GM19395 (cell line): ENCODE results near the gene HSD3B7.
"Not testable (repeated sequence)": the region's sequence is repeated elsewhere in the genome, so short reads cannot be mapped to it uniquely, and the experiment has no call there.

ENCODE experiments used
- ATAC-seq: cut with Tn5 transposase; IDR thresholded peaks from one replicate; pipeline ENCODE4 v1.9.1; 2021; ENCODE audit warnings: mild to moderate bottlenecking, moderate library complexity; ENCODE audit not compliant: unreplicated experiment

HSD3B7 gene

DNA sequence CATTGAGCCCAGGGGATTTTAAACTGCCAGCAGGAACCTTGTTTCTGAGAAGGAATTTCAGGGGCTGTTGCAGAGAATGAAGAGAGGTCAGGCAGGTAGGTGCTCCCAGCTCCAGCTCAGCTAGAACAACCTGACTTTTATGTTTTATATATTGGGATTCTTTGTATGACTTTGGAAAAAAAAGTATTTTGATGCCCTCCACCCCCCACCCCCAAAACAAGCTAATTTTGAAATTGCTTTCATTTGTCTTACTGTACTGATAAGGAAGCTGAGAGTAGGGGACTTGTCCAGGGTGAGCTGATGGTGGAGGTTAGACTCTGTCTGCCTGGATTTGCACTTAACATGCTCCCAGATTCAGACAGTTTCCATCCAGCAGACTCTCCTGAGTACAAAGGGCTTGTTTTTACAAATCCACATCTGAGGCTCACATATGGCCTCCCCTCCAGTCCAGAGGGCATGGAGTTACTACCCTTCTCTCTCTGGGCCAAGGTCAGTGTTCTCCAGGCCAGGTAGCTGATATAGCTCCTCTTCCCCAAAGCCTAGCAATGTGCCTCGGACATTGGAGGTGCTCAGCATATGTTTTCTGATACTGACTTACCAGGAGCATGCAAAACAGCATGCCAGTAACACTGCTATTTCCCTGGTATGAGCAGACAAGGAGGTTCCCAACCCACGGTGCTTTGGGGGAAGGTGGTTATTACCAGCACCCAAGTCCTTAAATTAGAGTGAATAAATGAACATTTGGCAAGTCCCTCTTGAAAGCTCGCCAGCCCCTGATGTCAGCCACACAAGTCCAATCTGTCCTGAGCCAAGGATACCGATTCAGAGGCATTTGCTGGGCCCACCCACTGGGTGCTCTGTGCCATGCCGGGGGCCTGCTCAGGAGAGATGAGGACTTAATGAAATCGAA, 14.1 kb downstream of the HSD3B7 start:
- no peak for ATAC-seq

DNA sequence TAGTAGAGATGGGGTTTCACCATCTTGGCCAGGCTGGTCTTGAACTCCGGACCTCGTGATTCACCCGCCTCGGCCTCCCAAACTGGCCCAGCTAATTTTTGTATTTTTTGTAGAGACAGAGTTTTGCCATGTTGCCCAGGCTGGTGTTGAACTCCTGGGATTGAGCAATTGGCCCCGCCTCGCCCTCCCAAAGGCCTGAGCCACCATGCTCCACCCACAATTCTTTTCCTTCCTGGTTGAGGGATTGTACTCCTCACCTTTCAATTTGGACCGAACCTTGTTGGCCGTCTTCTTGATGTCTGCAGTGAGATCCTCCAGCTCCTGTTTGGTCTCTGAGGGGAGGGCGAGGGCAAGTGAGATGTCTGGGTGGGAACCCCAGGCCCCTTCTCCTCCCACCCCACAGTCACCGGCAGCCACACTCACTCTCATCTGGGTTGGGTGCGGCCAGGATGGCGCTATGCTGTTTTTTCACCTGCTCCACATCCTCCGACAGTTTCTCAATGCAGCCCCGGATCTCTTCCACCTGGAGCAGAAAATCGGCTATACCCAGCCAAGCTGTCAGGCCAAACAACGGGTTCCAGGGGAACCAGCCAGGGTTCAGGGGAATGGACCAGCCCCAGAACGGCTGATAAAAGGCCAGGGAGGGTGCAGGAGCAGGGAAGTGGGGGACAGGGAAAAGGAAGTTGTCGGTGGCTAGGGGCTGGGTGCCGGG, 15.8 kb downstream of the HSD3B7 start:
- no peak for ATAC-seq

- ATAC-seq: no peak
Observed at GRCh38 chr16:31001507-31002249, 16.7 kb downstream of the HSD3B7 start.

- no peak for ATAC-seq
Observed at GRCh38 chr16:31002250-31002700, 17.3 kb downstream of the HSD3B7 start.

DNA sequence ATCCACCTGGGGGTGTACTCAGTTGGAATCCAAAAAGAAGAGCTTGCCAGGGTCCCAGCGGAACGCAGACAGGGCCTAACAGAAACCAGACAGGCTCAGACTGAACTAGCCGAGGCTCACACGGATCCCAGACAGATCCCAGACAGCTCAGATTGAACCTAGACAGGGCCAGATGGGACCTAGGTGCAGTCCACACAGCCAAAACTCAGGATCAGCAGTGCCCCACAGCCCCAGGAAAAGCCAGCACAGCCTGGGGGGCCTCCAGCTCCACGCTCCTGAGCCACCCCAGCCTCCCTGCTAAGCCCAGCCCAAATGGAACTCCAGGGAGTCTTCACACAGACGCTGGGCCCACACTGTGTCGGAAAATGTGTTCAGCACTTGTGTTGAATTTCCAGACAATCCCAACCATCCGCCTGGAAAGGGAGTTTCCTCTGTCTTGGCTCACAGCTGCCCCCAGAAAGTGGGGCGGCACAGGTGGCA, 17.9 kb downstream of the HSD3B7 start:
- no peak for ATAC-seq

GRCh38 chr16:31003744-31004143, 18.7 kb downstream of the HSD3B7 start:
- ATAC-seq: no peak

- ATAC-seq: no peak
Observed at GRCh38 chr16:31004658-31005057, 19.7 kb downstream of the HSD3B7 start.

GRCh38 chr16:31005350-31006085, 20.5 kb downstream of the HSD3B7 start:
- ATAC-seq: no peak

DNA sequence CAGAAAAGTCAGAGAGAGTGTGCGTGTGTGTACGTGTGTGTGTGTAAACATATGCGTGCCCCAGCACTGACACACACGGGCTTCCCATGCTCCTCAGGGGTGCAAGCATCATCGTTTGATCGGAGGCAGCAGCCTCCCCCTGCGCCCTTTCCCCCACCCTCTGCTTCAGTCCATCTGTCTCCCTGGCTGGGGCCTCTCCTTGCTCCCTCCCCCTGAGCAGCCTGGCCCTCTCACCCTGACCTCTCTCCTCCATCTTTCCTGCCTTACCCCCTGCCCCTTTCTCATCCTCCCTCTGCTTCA, 21.0 kb downstream of the HSD3B7 start:
- no peak for ATAC-seq

DNA sequence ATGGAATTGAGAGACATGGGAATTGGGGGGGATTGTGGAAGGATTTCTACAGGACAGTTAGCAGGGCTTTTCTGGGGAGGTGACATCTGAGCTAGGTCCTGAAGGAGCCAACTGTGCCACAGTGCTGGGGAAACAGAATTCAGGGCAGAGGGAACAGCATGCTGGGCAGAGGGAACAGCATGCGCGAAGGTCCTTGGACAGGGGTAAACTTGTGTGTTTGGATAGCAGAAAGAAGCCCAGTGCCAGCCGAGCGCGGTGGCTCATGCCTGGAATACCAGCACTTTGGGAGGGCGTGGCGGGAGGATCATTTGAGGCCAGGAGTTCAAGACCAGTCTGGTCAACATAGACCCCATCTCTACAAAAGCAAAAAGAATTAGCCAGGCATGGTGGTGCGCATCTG, 21.6 kb downstream of the HSD3B7 start:
- ATAC-seq: no peak

GRCh38 chr16:31007684-31008083, 22.7 kb downstream of the HSD3B7 start:
- no peak for ATAC-seq

GRCh38 chr16:31008149-31008548, 23.1 kb downstream of the HSD3B7 start:
- no peak for ATAC-seq

- no peak for ATAC-seq
Observed at GRCh38 chr16:31008551-31008950, 23.5 kb downstream of the HSD3B7 start.

- ATAC-seq: no peak
Observed at GRCh38 chr16:31009120-31009519, 24.1 kb downstream of the HSD3B7 start.

- ATAC-seq: no peak
Observed at GRCh38 chr16:31009894-31010584, 25.0 kb downstream of the HSD3B7 start.

- ATAC-seq: no peak
Observed at GRCh38 chr16:31010585-31011325, 25.7 kb downstream of the HSD3B7 start, which contains the start of gene STX1B. Gene STX1B (minus strand): TSS chr16:31010638. CDS start chr16:31010396, 242 bp downstream.

- not testable (repeated sequence) for ATAC-seq
Observed at GRCh38 chr16:31011815-31012214, 26.8 kb downstream of the HSD3B7 start.

- not testable (repeated sequence) for ATAC-seq
Observed at GRCh38 chr16:31013292-31013691, 28.3 kb downstream of the HSD3B7 start.

GRCh38 chr16:31016018-31016417, 31.0 kb downstream of the HSD3B7 start:
- no peak for ATAC-seq
